ENCODE data around the gene TGFB1. TPM values are rescaled to one million over a fixed set of nuclear protein-coding genes. Genes with fewer than 3 reads are reported as not detected.

TGFB1 gene
- total RNA-seq, 1 experiment from 2014 or later, result 15.0 TPM

- Mint-ChIP-seq H3K27me3 (ENCODE audit: insufficient read depth, unreplicated experiment) (no peaks in the 10 kb centered on the region), H3K4me3 (ENCODE audit: unreplicated experiment) (peak within 1 kb of the TSS; percentile 85), H3K9me3 (ENCODE audit: unreplicated experiment) (no peaks in the 10 kb centered on the region), H3K27ac (ENCODE audit: unreplicated experiment) (peak within 1 kb of the TSS; percentile 93), H3K4me1 (ENCODE audit: low read depth, unreplicated experiment) (no peaks in the 10 kb centered on the region), H3K36me3 (ENCODE audit: insufficient read depth, unreplicated experiment) (peaks cover 15% of the 10 kb centered on the region)
- ChIA-PET POLR2A (interaction anchor here (0.6 to 1.8 kb wide), 14 partner anchors 8 to 712 kb away, joined by 3 to 34 read pairs (median 4); partner anchors contain the start of genes DMAC2, HNRNPUL1, RPS19 and TGFB1), CTCF (interaction anchor here (0.5 to 3.0 kb wide), 13 partner anchors 9 to 835 kb away, joined by 3 to 31 read pairs (median 4); partner anchors contain the start of gene ERFL)
- Histone ChIP-seq H3K9me3 (no peaks in the 10 kb centered on the region), H3K36me3 (ENCODE audit: control insufficient read depth, insufficient read depth, low read length) (no peaks in the 10 kb centered on the region), H3K4me1 (peaks cover 10% of the 10 kb centered on the region), H3K27me3 (replicated peaks; ENCODE audit: control insufficient read depth, insufficient read depth, low read length) (no peaks in the 10 kb centered on the region), H3K4me3 (ENCODE audit: low read depth, low read length) (peak within 1 kb of the TSS; percentile 73)
- DNase-seq, result peak; percentile 98 to 99
- BruUV-seq (replicated peaks), result TSS peak; percentile 81
- intact Hi-C loops (cut with micrococcal nuclease; ENCODE audit: unreplicated experiment), result loop anchor here (1.0 to 2.0 kb wide), 3 partner anchors 10 to 75 kb away; partner anchors contain the start of genes BCKDHA, DMAC2 and EXOSC5
- TF ChIP-seq CTCF (IDR thresholded peaks at IDR 0.05; ENCODE audit: insufficient read depth in 1 of 2, low read depth in 1 of 2, low read length in 1 of 2, severe bottlenecking in 1 of 2, unreplicated experiment in 1 of 2), result no peak
Observed at GRCh38 chr19:41363753-41364523, 10.2 kb upstream of the TGFB1 start, which contains the start of gene B9D2. Gene B9D2, minus strand, starts transcription at chr19:41364149. Its CDS starts 630 bp downstream, at chr19:41363519.

- Mint-ChIP-seq H3K27me3 (ENCODE audit: insufficient read depth, unreplicated experiment) (no peaks in the 10 kb centered on the region), H3K27ac (ENCODE audit: unreplicated experiment) (peak overlapping the region; percentile 93), H3K4me1 (ENCODE audit: low read depth, unreplicated experiment) (no peaks in the 10 kb centered on the region), H3K36me3 (ENCODE audit: insufficient read depth, unreplicated experiment) (peaks cover 15% of the 10 kb centered on the region), H3K4me3 (ENCODE audit: unreplicated experiment) (peak overlapping the region; percentile 85), H3K9me3 (ENCODE audit: unreplicated experiment) (no peaks in the 10 kb centered on the region)
- Histone ChIP-seq H3K36me3 (ENCODE audit: control insufficient read depth, insufficient read depth, low read length) (no peaks in the 10 kb centered on the region), H3K27me3 (replicated peaks; ENCODE audit: control insufficient read depth, insufficient read depth, low read length) (no peaks in the 10 kb centered on the region), H3K4me1 (peaks cover 10% of the 10 kb centered on the region), H3K4me3 (ENCODE audit: low read depth, low read length) (peak overlapping the region; percentile 73), H3K9me3 (no peaks in the 10 kb centered on the region)
- ChIA-PET POLR2A (interaction anchor here (0.6 to 1.8 kb wide), 12 partner anchors 8 to 713 kb away, joined by 3 to 34 read pairs (median 4); partner anchors contain the start of genes DMAC2, HNRNPUL1, RPS19 and TGFB1), CTCF (interaction anchor here (0.5 to 3.0 kb wide), 12 partner anchors 8 to 835 kb away, joined by 3 to 31 read pairs (median 4); no protein-coding TSS in a partner anchor)
- TSS peak; percentile 64 for BruUV-seq (replicated peaks)
- intact Hi-C loops (cut with micrococcal nuclease; ENCODE audit: unreplicated experiment), result loop anchor here (1.0 kb wide), 1 partner anchor 9 kb away; no protein-coding TSS in a partner anchor
- DNase-seq, result no peak
- TF ChIP-seq CTCF (IDR thresholded peaks at IDR 0.05; ENCODE audit: insufficient read depth in 1 of 2, low read depth in 1 of 2, low read length in 1 of 2, severe bottlenecking in 1 of 2, unreplicated experiment in 1 of 2), result no peak
Observed at GRCh38 chr19:41363371-41363752, 9.6 kb upstream of the TGFB1 start.

- no peak for TF ChIP-seq CTCF (IDR thresholded peaks at IDR 0.05; ENCODE audit: insufficient read depth in 1 of 2, low read depth in 1 of 2, low read length in 1 of 2, severe bottlenecking in 1 of 2, unreplicated experiment in 1 of 2)
- Histone ChIP-seq H3K9me3 (no peaks in the 10 kb centered on the region), H3K36me3 (ENCODE audit: control insufficient read depth, insufficient read depth, low read length) (no peaks in the 10 kb centered on the region), H3K4me3 (ENCODE audit: low read depth, low read length) (no peak overlapping the region), H3K27me3 (replicated peaks; ENCODE audit: control insufficient read depth, insufficient read depth, low read length) (no peaks in the 10 kb centered on the region), H3K4me1 (peaks cover 1% of the 10 kb centered on the region)
- H3K36me3 Mint-ChIP-seq (ENCODE audit: insufficient read depth, unreplicated experiment), result peaks cover 15% of the 10 kb centered on the region
- no peaks in the 10 kb centered on the region for H3K9me3 Mint-ChIP-seq (ENCODE audit: unreplicated experiment)
- DNase-seq, result no peak
- no peaks in the 10 kb centered on the region for H3K27me3 Mint-ChIP-seq (ENCODE audit: insufficient read depth, unreplicated experiment)
- intact Hi-C loops (cut with micrococcal nuclease; ENCODE audit: unreplicated experiment), result no loop called here
- ChIA-PET CTCF (interaction anchor here (0.7 to 3.0 kb wide), 3 partner anchors 10 to 452 kb away, joined by 5 to 31 read pairs (median 6); no protein-coding TSS in a partner anchor), POLR2A (interaction anchor here (0.6 kb wide), 1 partner anchor 76 kb away, joined by 4 read pairs; no protein-coding TSS in a partner anchor)
- H3K27ac Mint-ChIP-seq (ENCODE audit: unreplicated experiment), result no peak overlapping the region
- H3K4me1 Mint-ChIP-seq (ENCODE audit: low read depth, unreplicated experiment), result no peaks in the 10 kb centered on the region
- no TSS peak for BruUV-seq (replicated peaks)
- peak overlapping the region; percentile 85 for H3K4me3 Mint-ChIP-seq (ENCODE audit: unreplicated experiment)
Observed at GRCh38 chr19:41362143-41362847, 8.6 kb upstream of the TGFB1 start.

Measured in Caco-2 (cell line).